Inferior parietal cortex (tissue), 1 donor: ENCODE measurements around the gene ZNF496.
"Not testable (repeated sequence)": the region's sequence is repeated elsewhere in the genome, so short reads cannot be mapped to it uniquely, and the experiment has no call there.

Source experiments
- DNase-seq: peaks from one replicate; pipeline ENCODE4 v3.0.0-alpha.2; 2016; ENCODE audit errors: extremely low spot score

Gene ZNF496

DNA sequence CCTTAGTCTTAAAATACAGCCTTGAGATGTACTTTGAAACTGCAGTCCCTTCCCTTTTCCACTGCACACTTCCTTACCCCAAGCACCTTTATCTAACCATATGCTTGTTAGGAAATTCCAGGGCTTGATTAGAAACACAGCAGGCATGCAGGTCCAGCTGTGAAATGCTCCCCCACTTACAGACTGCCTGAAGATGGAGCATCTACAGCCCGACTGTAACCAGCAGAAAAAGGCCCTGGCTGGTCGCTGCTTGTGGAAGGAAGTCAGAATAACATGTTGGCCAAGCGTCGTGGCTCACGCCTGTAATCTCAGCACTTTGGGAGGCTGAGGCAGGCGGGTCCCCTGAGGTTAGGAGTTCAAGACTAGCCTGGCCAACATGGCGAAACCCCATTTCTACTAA lies 38.6 kb downstream of the ZNF496 start:
- DNase-seq = no peak

DNA sequence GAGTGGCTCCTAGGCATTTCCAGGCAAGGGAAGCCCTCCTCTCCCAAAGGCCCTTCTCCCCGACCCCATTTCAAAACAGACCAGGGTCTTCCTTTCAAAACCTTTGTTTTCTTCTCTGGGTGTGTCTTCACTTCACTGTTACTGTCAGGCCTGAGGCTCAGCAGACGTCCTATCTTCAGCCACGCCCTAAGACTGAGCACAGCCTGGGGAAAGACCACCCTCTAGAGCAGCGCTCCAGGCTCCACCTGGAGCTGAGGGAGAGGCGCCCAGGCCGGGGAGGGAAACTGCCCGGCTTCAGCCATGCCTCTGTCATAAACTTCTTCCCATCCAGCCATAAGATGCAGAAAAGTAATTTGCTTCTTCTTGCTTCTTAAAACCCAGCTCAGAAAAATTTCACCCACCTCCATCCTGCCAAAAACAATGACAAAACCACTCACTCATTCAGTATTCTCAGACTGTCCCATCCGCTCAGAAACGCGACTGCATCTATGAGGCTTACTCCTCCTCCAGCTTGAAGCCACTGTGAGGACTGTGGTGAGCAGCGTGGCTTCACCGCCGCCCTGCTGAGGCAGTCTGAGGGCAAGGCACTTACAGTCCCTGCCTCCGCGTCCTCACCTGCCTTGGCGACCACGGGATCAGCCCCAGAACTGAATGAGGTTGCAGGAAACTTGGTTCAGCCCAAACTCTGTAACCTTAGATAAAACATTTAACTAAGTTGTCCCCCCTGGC lies 39.7 kb downstream of the ZNF496 start:
- DNase-seq = no peak

DNA sequence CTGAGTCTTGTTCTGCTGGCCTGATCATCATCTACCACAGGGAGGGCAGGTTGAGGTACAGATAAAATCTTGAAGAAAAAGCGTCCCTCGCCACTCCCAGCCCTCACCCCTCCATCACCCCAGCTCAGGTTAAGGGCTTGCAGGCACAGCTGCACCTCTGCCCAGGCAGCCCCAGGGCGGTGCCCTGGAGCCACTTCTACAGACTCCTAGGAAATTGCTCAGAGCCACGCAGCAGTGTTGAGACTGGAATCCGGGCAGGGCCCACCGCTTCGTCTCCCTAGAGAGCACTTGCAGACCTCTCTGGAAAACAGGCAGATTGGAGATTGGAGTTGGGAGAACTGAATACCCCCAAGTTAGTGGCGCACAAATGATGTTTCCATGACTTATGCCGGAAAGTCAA lies 40.5 kb downstream of the ZNF496 start:
- DNase-seq = no peak

DNA sequence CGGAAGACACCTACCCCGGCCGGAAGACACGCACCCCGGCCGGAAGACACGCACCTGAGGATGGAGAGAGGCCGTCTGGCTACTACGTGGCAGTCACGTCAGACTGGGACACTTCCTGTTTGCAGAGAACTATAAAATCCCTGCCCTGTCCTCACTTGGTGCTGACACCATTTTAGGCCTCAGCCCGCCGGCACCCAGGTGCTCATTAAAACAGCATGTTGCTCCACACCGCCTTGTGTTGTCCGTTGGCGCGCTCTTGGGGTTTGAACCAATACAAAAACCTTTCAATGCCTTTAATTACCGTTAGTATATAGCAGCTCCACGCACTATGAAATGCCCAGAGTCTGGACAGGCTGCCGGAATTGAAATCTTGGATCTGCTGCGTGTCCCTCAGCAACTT lies 41.1 kb downstream of the ZNF496 start:
- no peak for DNase-seq

DNA sequence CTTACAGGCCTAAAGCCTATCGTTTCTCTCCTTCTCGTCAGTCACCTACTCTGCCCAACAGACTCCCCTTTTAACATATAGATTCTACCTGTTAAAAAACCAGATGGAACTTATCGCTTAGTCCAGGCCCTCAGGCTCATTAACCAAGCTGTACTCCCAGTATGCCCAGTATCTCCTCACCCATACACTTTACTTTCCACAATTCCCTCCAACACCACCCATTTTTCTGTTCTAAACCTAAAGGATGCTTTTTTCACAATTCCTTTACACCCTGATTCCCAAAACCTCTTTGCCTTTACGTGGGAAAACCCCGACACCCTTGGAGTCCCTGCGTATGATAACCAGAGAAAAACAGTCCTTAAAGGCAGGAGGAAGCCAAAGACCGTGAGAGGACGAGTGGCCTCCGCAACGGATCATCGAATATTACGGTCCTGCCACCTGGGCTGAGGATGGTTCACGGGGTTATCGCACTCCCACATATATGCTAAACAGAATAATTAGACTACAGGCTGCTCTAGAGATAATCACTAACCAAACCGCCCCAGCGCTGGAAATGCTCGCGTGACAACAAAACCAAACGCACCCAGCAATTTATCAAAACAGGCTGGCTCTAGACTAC lies 42.3 kb downstream of the ZNF496 start:
- DNase-seq = not testable (repeated sequence)

DNA sequence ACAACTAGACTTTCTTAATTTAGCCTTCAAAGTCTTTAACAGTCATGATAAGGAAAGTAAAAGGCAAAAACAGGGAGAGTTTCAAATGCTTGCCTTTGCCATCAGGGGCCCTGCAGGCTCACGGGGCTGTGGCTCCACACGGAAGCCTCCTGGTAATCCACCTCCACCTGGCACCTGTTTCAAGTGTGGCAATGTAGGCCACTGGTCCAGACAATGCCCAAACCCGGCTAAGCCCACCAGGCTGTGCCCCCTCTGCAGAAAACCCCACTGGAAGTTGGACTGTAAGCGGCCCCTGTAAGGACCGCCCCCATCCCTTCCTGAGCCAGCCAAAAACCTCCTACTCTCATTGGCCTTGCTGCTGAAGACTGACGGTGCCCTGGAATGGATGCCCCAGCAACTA lies 43.3 kb downstream of the ZNF496 start:
- no peak for DNase-seq

DNA sequence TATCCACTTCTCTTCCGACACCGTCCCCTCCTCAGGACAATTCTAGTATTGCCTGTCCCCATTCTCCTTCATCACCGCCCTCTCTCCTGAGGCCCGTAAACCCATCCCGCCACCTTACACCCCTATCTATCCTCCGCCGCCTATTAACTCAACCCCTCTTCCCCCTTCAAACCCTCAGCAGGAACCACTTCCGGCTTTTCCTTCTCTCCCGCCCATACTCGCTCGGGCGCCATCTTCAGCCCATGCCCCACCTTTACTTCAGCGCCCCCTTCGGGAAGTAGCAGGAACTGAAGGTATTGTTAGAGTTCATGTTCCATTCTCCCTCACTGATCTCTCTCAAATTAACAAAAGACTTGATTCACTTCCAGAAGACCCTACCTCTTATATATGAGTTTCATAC lies 44.2 kb downstream of the ZNF496 start:
- DNase-seq = no peak

DNA sequence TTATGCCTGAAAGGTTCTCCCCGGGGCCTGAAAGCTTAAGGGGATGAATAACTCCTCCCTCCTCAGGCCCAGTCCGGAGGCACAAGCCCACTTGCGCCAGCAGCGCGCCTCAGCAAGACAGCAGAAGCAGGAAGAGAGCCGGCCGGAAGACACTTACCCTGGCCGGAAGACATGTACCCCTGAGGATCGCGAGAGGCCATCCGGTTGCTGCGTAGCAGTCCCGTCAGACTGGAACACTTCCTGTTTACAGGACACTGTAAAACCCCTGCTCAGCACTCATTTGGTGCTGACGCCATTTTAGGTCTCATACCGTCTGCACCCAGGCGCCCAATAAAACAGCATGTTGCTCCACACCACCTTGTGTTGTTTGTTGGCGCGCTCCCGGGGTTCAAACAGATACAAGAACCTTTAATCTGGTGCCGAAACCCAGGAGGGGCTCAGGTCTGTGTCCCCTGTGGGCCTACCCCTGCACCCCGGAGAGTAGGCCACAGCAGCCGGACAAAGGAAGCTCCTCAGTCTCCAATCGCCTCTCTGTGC lies 45.5 kb downstream of the ZNF496 start:
- no peak for DNase-seq

DNA sequence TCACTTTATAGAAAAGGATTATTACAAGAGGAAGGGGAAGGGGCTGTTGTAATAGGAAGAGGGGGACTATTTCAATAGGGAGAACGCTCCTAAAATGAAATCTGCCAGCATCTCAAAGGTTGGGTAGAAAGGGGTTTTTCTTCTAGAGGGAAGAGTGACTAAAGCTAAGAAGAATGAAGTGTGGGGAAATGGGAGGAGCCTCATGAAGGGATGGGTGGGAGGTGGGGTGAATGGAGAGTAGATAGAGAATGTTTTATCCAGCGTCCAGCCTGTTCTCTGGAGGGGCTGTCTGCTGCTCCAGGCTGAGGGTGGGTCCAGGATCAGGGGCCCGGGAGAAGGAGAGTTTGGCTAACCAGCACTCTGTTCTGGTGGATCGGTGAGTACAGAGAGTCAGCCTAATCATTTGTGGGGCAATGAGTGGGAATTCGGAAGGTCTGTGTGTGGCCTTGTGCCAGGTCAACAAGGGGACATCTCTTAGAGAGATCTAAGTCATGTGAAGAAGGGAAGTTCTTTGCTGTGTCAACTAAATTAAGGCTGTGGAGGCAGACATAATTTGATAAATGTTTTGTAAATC lies 50.6 kb downstream of the ZNF496 start:
- no peak for DNase-seq

DNA sequence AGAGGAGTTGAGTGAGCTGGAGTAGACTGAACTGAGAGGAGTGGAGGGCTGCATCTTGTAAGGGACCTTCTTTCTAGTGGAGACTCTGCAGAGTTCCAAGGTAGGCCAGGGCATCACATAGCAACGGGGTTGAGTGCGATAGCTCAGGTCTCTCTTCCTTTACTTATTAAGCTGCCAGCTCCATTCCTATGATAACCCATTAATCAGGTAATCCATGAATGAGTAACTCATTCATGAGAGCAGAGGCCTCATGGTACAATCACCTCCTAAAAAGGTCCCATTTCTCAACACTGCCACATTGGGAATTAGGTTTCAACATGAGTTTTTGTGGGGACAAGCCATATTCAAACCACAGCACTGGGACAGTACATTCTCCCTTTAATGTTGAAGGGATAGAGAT lies 54.5 kb downstream of the ZNF496 start:
- no peak for DNase-seq

DNA sequence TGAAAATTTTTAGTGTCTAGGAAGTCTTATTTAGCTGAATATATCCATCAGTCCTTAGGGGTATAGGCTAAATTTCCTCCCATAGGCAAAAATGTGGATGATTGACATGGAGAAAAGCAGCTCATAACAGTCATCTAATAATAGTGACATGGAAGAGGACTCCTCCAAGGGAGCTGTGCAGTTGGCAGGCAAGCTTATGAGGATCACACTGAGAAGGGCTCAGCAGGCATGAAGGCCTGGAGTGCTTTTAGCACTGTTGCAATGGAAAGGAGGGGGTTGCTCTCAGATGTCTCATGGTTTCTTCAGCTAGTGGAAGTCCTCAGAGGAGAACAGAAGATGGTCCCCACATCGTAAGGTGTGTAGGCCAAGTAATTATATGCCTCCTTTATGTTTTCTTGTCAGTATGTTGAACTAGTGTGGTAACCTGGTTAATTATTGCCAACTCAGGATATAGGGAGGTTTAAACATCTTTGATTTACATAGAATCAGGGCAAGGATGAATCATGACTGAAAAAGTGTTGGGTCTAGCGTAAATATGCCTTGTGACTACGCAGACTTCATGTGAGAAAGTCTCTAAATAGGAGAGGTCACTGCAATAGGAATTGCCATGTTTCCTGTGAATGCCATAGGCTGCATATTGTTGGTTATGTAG lies 56.9 kb downstream of the ZNF496 start:
- no peak for DNase-seq

DNA sequence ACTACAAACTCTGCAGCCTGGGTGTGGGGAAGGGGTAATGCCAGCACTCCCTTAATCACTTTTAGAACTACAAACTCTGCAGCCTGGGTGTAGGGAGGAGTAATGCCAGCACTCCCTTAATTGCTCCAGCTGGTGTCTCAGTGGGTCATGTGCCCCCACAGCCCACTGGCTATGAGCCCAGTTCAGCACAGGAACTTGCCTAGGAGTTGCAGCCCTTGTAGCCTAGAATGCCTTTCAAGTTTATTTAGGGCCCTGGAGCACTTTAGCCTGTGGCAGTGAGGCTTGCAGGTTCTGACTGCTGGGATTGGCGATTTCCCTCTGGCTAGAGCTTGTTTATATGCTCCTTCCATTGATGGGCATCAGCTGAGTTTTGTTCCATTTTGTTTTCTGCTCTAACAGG lies 58.7 kb downstream of the ZNF496 start:
- peak; percentile 6 for DNase-seq

DNA sequence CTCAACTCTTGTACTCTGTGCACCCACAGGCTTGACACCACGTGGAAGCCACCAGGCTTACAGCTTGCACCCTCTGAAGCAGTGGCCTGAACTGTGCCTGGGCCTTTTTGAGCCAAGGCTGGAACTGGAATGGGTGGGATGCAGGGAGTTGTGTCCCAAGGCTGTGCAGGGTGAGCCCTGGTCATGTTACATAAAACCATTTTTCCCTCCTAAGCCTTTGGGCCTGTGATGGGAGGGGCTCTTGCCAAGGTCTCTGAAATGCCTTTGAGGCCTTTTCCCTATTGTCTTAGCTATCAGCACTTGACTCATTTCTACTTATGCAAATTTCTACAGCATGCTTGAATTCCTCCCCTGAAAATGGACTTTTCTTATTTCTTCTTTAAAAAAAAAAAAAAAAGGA lies 61.7 kb downstream of the ZNF496 start:
- no peak for DNase-seq

DNA sequence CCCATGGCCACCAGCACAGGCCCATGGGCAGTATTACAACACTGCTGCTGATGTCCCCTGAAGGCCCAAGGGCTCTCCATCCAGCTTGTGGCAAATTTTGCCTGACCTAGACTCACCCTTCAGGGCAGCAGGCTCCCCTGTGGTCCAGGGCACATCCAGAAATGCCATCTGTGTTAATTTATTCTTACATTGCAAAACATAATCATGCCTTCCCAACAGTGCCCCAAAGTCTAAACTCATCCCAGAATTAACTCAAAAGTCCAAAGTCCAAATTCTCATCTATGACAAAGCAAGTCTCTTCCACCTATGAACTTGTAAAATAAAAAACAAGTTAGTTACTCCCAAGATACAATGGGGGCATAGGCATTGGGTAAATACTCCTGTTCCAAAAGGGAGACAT lies 62.5 kb downstream of the ZNF496 start:
- no peak for DNase-seq

DNA sequence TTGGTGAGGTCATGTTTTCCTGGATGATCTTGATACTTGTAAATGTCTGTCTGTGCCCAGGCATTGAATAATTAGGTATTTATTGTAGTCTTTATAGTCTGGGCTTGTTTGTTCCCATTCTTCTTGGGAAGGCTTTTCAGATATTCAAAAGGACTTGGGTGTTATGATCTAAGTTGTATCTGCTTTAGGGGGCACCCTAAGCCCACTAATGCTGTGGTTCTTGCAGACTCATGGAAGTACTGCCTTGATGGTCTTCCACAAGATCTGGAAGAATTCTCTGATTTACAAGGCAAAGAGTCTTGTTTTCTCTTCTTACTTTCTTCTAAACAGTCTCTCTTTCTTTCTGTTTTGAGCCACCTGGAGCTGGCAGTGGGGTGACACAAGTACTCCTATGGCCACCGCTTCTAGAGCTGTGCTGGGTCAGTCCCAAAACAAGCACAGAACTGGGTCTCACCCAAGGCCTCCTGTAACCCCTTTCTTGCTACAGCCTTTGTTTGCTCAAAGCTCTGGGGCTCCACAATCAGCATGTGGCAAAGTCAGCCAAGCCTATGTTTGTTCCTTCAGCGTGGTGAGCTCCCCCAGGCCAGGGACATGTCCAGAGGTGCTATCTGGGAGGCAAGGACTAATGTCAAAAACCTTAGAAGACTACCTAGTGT lies 63.1 kb downstream of the ZNF496 start:
- no peak for DNase-seq

DNA sequence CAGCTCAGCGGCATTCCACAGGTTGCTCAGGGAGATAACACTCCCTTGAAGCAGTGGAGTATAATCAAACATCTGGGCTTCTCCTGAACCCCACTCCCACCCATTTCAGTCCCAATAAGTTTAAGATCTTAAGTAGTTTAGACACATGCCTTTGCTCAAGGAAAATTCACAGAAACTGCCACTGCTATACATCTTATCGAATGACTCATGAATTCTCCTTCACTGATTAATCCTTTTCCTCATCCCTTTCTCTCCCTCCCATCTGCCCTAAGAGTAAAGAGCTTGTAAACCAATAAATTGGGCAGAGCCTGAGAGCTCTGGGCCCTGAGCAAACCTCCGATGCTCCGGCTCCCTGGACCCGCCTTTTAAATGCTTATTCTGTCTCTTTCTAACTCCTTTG lies 65.6 kb downstream of the ZNF496 start:
- DNase-seq = no peak

DNA sequence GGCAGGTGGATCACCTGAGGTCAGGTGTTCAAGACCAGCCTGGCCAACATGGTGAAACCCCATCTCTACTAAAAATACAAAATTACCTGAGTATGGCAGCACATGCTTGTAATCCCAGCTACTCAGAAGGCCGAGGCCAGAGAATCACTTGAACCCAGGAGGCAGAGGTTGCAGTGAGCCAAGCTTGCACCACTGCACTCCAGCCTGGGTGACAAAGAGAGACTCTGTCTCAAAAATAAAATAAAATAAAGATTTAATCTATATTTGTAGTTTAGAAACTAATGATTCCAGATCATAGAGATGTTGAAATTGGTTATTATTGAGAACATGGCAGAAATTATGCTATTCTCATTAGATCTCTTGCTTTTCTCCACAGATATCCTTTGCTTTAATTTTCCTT lies 75.9 kb downstream of the ZNF496 start, which contains the start of gene VN1R5:
VN1R5 (plus strand) TSS at position 301 of the 400 bp plus-strand sequence.
- DNase-seq = not testable (repeated sequence)

DNA sequence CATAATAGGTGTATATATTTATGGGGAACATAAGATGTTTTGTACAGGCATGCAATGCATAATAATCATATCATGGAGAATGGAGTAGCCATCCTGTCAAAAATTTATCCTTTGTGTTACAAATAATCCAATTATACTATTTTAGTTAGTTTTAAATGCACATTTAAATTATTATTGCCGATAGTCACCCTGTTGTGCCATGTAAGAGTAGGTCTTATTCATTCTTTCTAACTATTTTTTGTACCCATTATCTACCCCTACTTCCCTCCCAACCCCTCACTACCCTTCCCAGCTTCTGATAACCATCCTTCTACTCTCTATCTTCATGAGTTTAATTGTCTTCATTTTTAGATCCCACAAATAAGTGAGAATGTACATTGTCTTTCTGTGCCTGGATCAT lies 84.1 kb downstream of the ZNF496 start:
- DNase-seq = no peak
